A172 (cell line): ENCODE results near the gene GRAMD2A. TPM values are rescaled to one million over a fixed set of nuclear protein-coding genes. Genes with fewer than 3 reads are reported as not detected.

ENCODE experiments used
- DNase-seq: peaks from one replicate; pipeline ENCODE4 v3.0.0-alpha.2; 2015; ENCODE audit warnings: low spot score
- total RNA-seq: library from RNA; depleted of rRNA; stranded (reverse); fragments of >200 nt; shearing (Covaris generic); gene quantifications from 2 replicates; pipeline ENCODE4 v1.2.3, GENCODE V29; 2014; rRNA removed

Gene GRAMD2A
- total RNA-seq = 3.2 TPM in 1 of 2 replicates, not detected in the other

DNA sequence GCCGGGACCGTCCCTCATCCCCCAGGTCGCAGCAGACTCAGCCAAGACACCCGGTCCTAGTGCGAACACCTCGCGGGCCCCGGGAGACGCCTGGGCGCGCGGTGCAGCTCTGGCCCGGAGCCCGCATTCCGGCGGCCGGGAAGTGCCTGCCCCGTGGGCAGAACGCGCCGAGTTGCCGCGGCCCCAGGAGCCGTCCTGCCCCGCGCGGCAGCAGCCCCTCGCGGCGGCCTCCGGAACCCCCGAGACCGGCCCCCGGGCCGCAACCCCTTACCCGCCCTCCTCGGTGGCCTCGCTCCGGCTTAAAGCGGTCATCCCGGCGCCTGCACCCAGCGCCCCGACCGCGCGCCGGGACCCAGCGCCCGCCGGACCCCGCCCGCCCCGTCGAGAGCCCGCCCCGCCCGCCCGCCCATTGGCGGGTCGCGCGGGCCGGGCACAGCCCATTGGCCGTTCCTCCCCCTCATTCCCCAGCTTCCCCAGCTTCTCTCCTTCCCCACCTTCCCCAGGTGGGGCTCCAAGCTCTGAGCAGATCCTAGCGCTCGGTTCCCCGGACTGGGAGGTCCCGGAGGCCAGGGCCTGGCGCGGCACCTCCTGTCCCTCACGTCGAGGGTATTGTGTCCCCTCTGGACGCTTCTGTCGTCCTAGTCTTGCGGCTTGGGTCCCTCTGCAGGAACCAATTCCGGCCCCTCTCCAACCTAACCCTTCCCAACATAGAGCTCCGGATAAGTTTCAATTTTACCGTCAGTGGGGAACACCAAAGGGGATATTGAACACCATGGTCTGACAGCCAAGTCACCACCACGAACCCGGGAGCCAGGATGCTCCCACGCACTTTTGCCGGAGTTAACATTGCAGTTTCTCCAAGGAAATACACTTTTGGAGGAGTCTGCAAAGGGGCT, at the start of gene GRAMD2A:
Gene GRAMD2A (minus strand): TSS at position 328 of the 896 bp plus-strand sequence.
- DNase-seq = no peak

GRCh38 chr15:72242775-72243370, 45.3 kb upstream of the GRAMD2A start:
- DNase-seq = no peak

- no peak for DNase-seq
These were observed 42.1 kb upstream of the GRAMD2A start for GRCh38 chr15:72239652-72240051.

- no peak for DNase-seq
These were observed 41.0 kb upstream of the GRAMD2A start for GRCh38 chr15:72238586-72238985.

- DNase-seq = peak; percentile 44
These were observed 40.3 kb upstream of the GRAMD2A start for GRCh38 chr15:72237853-72238224.

- DNase-seq = peak; percentile 98
These were observed 39.7 kb upstream of the GRAMD2A start for GRCh38 chr15:72237029-72237852.

DNA sequence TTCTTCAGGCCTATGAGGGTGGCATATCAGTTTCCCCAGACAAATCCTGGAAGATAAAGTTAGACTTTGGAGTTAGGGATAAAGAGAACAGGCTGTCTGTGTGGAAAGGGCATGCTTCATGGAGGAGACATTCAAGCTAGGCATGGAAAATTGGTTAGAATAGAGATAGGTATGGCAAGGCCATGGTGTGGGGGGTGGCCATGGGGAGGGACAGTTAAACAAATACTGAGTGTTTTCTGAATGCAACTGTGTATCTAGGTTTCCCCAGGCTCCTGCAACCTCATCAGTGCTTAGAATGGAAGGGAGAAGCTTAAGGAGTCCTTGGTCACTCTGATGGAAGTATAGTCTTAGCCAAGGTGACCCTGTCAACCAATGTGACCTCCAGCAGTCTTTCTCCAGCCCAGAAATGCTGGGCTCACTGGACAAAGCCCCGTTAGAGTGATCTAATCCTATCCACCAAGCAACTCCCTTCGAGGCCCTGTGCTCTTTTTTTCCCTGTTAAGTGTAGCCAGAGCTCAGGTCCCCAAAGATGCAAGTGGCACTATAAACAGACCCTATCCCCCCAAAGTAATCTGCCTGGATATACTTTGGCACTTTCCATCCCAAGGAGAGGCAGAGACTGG, 38.9 kb upstream of the GRAMD2A start:
- no peak for DNase-seq

- no peak for DNase-seq
These were observed 37.7 kb upstream of the GRAMD2A start for GRCh38 chr15:72235298-72235697.

DNA sequence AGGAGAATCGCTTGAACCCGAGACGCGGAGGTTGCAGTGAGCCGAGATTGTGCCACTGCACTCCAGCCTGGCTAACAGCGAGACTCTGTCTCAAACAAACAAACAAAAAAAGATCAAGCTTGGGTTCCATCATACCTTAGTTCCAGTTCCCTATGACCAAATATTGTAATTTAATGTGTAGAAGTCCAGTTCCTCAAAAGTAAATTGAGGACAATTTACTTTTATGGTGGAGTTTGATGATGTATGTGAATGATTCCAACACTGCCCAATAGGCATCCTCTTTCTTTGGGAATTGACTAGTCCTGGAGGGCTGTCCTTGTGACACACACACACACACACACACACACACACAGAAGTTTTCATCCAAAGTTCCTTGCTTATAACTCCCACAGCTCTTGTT, 36.2 kb upstream of the GRAMD2A start:
- DNase-seq = no peak

DNA sequence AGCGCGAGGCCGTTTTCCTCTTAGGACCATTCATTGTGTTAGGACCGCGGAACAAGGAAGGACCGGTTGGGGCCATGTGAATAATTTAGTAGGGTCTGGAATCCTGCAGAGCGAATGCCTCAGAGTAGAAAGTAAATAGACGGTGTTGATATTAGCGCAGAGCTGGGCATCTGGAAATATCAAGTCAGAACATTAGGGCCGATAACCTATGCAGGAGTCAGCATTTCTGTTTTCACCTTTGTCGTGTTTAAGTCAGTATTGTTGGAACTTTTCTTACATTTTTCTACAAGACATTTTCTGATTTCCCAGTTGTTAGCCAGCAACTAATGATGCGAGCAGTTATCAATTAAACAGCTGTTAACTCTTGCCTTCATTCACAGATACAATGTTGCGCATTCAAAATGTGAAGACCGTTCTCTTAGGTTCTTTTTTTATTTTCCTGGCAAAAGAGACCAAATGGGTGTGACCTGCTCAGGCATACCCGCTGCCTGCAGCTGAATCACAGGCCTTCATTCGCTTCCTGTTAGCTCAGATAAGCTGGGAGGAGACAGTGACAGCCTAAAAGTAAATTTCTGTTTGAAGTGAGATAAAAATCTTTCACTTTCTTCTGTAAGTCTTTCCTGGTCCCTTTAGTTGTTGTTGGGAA, 34.4 kb upstream of the GRAMD2A start:
- peak; percentile 81 for DNase-seq

GRCh38 chr15:72231066-72231832, 33.7 kb upstream of the GRAMD2A start, which contains the start of gene PKM:
PKM (minus strand) TSS chr15:72231190; CDS start chr15:72219097, 12,093 bp downstream.
- DNase-seq = peak; percentile 94

DNA sequence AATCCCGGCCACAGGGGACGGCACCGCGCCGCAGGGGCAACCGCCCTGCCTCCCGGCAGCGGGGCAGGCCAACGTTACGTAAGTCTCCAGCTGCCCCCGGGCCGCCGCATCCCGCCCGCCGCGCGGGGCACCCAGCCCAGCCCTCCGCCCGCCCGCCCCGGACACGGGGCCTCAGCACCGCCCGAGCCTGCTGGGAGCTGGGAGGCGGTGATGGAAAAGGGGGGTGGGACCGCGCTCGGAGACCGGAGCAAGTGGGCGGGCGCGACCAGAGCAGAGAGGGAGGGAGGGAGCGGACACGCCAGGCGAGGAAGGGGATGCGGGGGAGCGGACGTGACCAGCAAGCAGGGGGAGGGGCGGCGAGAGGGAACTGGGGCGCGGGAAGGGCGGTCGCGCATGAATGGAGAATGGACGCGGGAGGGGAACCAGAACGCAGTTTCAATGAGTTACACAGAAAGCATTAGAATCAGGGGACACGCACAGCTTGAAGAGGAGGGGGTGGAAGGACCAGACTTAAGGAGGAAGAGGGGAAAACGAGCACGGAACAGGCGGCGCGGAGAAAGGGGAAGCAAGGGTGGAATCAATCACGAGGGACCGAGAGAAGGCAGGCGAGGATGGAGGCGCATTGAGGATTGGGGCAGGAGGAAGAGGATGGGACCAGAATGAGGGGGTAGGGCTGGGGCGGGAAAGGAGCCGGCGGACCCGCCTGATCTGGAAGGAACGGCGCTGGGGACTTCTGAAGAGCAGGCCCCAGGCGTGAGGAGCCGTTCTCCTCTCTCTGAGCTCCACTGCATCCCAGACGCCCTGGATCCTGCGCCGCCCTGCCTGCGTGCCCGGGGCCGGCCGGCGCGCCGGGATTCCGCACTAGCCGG, 32.8 kb upstream of the GRAMD2A start:
- DNase-seq = peak; percentile 77

GRCh38 chr15:72229947-72230196, 32.3 kb upstream of the GRAMD2A start:
- no peak for DNase-seq

DNA sequence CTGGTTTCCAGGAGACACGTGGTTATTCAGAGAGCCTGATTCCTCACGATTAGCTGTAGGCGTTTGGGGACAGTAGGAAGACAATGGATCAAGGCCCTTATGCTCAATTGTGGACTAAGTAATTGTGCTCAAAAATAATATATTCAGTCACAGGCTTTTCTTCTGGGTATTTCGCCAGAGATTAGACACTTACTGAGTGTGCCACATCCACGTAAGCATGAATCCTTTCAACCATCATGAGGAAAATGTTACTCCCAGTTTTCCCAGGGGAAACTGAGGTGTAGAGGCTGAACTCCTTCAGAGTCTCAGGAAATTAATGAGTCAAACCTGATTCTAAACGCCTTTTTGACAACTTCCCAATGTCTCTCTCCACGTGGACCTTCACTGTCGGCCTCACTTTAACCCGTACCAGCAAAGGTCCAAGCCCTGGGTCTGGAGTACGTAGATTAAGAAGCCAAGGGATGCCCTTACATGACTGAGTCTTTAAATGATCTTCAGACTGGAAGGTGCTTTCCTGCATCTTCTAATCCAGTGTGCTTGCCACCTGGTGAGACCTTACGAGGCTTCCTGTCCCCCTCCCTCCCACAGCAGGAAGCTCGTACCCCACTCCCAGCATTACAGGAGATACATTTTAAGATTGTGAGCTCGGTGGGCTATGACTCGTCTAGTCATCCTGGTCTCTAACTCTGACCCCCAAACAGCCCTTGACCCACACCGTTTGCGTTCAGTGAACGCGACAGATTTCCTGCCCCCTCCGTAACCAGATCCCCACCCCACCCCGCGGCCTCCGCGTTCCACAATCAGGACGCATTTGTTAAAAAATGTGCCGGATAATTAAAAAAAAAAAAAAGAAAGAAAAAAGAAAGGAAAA, 31.7 kb upstream of the GRAMD2A start:
- DNase-seq = peak; percentile 28

DNA sequence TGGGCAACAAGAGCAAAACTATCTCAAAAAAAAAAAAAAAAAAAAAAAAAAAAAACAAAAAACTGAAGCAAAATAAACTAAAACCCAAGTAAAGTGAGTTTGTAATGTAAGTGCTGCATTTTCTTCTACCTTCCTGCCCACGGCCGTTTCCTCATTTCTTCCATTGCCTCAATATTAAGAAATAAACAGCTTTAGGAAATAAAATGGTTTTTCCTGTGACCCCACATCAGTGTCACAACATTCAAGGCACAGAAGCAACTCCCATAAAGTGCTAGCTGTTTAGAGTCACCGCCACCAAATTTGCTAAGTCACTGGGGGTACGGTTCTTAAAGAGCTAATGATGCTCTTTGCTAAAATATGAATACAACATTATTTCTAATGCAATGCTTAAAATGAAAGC, 30.1 kb upstream of the GRAMD2A start:
- no peak for DNase-seq

DNA sequence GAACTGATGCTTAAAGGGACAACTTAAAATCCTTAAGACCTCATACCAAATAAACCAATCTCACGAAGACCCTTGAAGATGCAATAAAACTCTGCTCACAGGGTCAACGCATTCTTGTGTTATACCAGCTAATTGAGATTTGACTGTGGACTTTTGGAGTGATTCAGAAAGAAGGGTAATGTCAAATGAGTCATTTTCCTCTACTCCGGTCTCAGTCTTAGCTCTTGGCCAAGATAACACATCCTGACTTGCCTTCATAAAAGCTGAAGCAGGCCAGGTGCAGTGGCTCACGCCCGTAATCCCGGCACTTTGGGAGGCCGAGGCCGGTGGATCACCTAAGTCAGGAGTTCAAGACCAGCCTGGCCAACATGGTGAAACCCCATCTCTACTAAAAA, 29.6 kb upstream of the GRAMD2A start:
- peak; percentile 86 for DNase-seq

GRCh38 chr15:72223278-72223677, 25.7 kb upstream of the GRAMD2A start:
- DNase-seq = no peak

DNA sequence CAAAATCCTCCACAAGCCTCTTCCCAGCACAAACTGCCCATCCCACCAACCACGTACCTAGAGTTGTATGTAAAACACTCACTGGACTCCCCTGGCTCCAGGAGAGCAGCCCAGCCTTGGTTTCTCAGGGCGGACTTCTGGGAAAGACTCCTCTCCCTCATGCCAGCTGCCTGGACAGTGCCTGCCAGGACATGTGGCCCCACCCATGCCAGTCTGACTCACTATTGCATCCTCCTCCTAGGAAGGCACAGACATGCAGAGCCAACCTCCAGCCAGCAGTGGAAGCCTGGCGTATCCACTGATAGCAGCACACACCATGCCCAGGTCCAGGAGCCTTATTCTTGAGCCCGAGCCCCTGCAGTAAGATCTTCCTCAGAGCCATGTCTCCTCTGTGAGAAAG, 24.8 kb upstream of the GRAMD2A start:
- DNase-seq = peak; percentile 86

GRCh38 chr15:72220687-72221086, 23.1 kb upstream of the GRAMD2A start:
- DNase-seq = no peak
